Inflammatory macrophage treated with lipopolysaccharide for 4 hours (primary cell): ENCODE measurements around the gene ZCWPW1.

Experiments
- DNase-seq: peaks from one replicate; pipeline ENCODE4 v3.0.0-alpha.2; 2020

ZCWPW1 gene

GRCh38 chr7:100428199-100428966, at the start of gene ZCWPW1:
ZCWPW1 (minus strand) TSS chr7:100428703; CDS start chr7:100420649, 8,054 bp downstream.
- DNase-seq, result peak; percentile 97

GRCh38 chr7:100477871-100478267, 49.4 kb upstream of the ZCWPW1 start:
- DNase-seq, result no peak

- no peak for DNase-seq
Observed at GRCh38 chr7:100476903-100477870, 48.7 kb upstream of the ZCWPW1 start.

GRCh38 chr7:100476101-100476780, 47.7 kb upstream of the ZCWPW1 start:
- DNase-seq, result no peak

- DNase-seq, result no peak
Observed at GRCh38 chr7:100475549-100475948, 47.0 kb upstream of the ZCWPW1 start.

GRCh38 chr7:100472854-100473499, 44.5 kb upstream of the ZCWPW1 start:
- peak; percentile 77 for DNase-seq

- no peak for DNase-seq
Observed at GRCh38 chr7:100472121-100472851, 43.8 kb upstream of the ZCWPW1 start.

- no peak for DNase-seq
Observed at GRCh38 chr7:100471021-100471420, 42.5 kb upstream of the ZCWPW1 start.

- peak; percentile 59 for DNase-seq
Observed at GRCh38 chr7:100469227-100470044, 40.9 kb upstream of the ZCWPW1 start.

GRCh38 chr7:100467638-100468373, 39.3 kb upstream of the ZCWPW1 start:
- no peak for DNase-seq

GRCh38 chr7:100466653-100467605, 38.4 kb upstream of the ZCWPW1 start:
- DNase-seq, result no peak

GRCh38 chr7:100465702-100466311, 37.3 kb upstream of the ZCWPW1 start:
- DNase-seq, result peak; percentile 35

GRCh38 chr7:100465299-100465698, 36.8 kb upstream of the ZCWPW1 start:
- no peak for DNase-seq

- DNase-seq, result no peak
Observed at GRCh38 chr7:100464791-100465190, 36.3 kb upstream of the ZCWPW1 start.

- DNase-seq, result no peak
Observed at GRCh38 chr7:100464210-100464660, 35.7 kb upstream of the ZCWPW1 start, which contains the start of gene SPACDR. SPACDR (minus strand) TSS chr7:100464260; CDS start chr7:100464025, 235 bp downstream.

- DNase-seq, result no peak
Observed at GRCh38 chr7:100457033-100457432, 28.5 kb upstream of the ZCWPW1 start.

GRCh38 chr7:100456562-100456961, 28.1 kb upstream of the ZCWPW1 start:
- DNase-seq, result no peak

GRCh38 chr7:100455206-100455605, 26.7 kb upstream of the ZCWPW1 start:
- DNase-seq, result no peak
